Endothelial cell of umbilical vein (primary cell): ENCODE results near the gene NFS1. TPM values are rescaled to one million over a fixed set of nuclear protein-coding genes. Genes with fewer than 3 reads are reported as not detected.

ENCODE experiments used
- BruUV-seq: library from RNA; stranded (reverse); fragments of 400-500 nt; replicated peaks from 2 replicates; lab custom pipeline; 2021; lab: Mats Ljungman, UMichigan
- CTCF ChIA-PET: fragments of 300-600, 350-600 bp; sonication (Branson Sonifier 250); formaldehyde crosslinking; loops from one replicate; lab custom pipeline; 2021; ENCODE audit warnings: antibody characterized with exemption, inconsistent platforms; lab: Charles Lee
- POLR2A ChIA-PET: fragments of 300-600, 350-600 bp; sonication (Branson Sonifier 250); formaldehyde crosslinking; loops from one replicate; lab custom pipeline; 2021; ENCODE audit warnings: antibody characterized with exemption, inconsistent platforms; lab: Charles Lee
- DNase-seq: peaks from one replicate; pipeline ENCODE4 v3.0.0-alpha.2; 2011; ENCODE audit warnings: low read depth, low spot score
- FAIRE-seq: peaks from 2 replicates; lab custom pipeline; 2011; peaks lifted over from hg19 to GRCh38; lab: Jason Lieb, UNC
- H2AFZ ChIP-seq: 2 replicates; pipeline ENCODE4 v1.6.0; 2012; ENCODE audit warnings: low read depth, low read length, control low read depth, inconsistent platforms
- H3K27ac ChIP-seq: 2 replicates; pipeline ENCODE4 v1.5.1; 2011; ENCODE audit warnings: low read depth, mild to moderate bottlenecking, control low read depth, low read length, moderate library complexity; ENCODE audit not compliant: insufficient read depth
- H3K27me3 ChIP-seq, 2 experiments: 2 replicates each; pipeline versions ENCODE4 v1.6.0 to v1.6.1; 2011; ENCODE audit warnings: low read length in 2 of 2, mixed read lengths in 1 of 2; ENCODE audit not compliant: control insufficient read depth in 2 of 2, insufficient read depth in 2 of 2
- H3K36me3 ChIP-seq, 2 experiments: 2 replicates in 1 of 2; 3 replicates in 1 of 2; pipeline ENCODE4 v1.5.1; 2011; ENCODE audit warnings: low read length in 2 of 2, mild to moderate bottlenecking in 1 of 2, moderate library complexity in 1 of 2; ENCODE audit not compliant: control insufficient read depth in 2 of 2, insufficient read depth in 2 of 2; ENCODE audit errors: extremely low read depth in 1 of 2
- H3K4me1 ChIP-seq: 3 replicates; pipeline ENCODE4 v1.5.1; 2011; ENCODE audit warnings: mild to moderate bottlenecking, low read length; ENCODE audit not compliant: control insufficient read depth, insufficient read depth; ENCODE audit errors: extremely low read depth
- H3K4me2 ChIP-seq: 2 replicates; pipeline ENCODE4 v1.6.1; 2011; ENCODE audit warnings: low read length, control low read depth, mixed read lengths; ENCODE audit not compliant: insufficient read depth
- H3K4me3 ChIP-seq, 3 experiments: fragments of 200-600 bp in 1 of 3; sonication (generic), shearing (Covaris generic) in 1 of 3; replicated peaks in 1 of 3; 2 replicates each; pipeline ENCODE4 v1.5.1; 2011 to 2016; ENCODE audit warnings: control low read depth in 3 of 3, low read length in 3 of 3, mild to moderate bottlenecking in 2 of 3, inconsistent platforms in 1 of 3, low read depth in 1 of 3, moderate library complexity in 1 of 3; ENCODE audit not compliant: insufficient read depth in 1 of 3
- H3K79me2 ChIP-seq: 2 replicates; pipeline ENCODE4 v1.6.0; 2012; ENCODE audit warnings: low read length, inconsistent platforms; ENCODE audit not compliant: control insufficient read depth, insufficient read depth
- H3K9ac ChIP-seq: replicated peaks from 2 replicates; pipeline ENCODE3; 2011; ENCODE audit warnings: low read length, control low read depth; ENCODE audit not compliant: insufficient read depth; ENCODE audit errors: extremely low read depth
- H3K9me1 ChIP-seq: replicated peaks from 3 replicates; pipeline ENCODE4 v1.6.0; 2011; ENCODE audit warnings: mild to moderate bottlenecking, low read length; ENCODE audit not compliant: control insufficient read depth, insufficient read depth; ENCODE audit errors: extremely low read depth
- H3K9me3 ChIP-seq: replicated peaks from 2 replicates; pipeline ENCODE4 v1.5.1; 2012; ENCODE audit warnings: low read length, inconsistent platforms; ENCODE audit not compliant: control insufficient read depth, insufficient read depth
- H4K20me1 ChIP-seq: replicated peaks from 2 replicates; pipeline ENCODE3; 2011; ENCODE audit warnings: mild to moderate bottlenecking, low read length; ENCODE audit not compliant: control insufficient read depth, insufficient read depth; ENCODE audit errors: extremely low read depth
- EZH2 ChIP-seq: IDR thresholded peaks from 2 replicates; pipeline ENCODE4 v1.6.1; 2012; ENCODE audit warnings: borderline replicate concordance, low read depth, mild to moderate bottlenecking, moderate library complexity, low read length, inconsistent platforms; ENCODE audit not compliant: severe bottlenecking
- FOS ChIP-seq: IDR thresholded peaks from 2 replicates; pipeline ENCODE4 v1.6.1; 2011; ENCODE audit warnings: mild to moderate bottlenecking, low read length, moderate library complexity, borderline replicate concordance; ENCODE audit not compliant: insufficient read depth
- GATA2 ChIP-seq: IDR thresholded peaks from 2 replicates; pipeline ENCODE4 v1.7.0; 2011; ENCODE audit warnings: low read depth, mild to moderate bottlenecking, moderate library complexity, mixed read lengths, low read length; ENCODE audit not compliant: insufficient read length, insufficient read depth
- JUN ChIP-seq: IDR thresholded peaks from 2 replicates; pipeline ENCODE4 v1.6.1; 2011; ENCODE audit warnings: borderline replicate concordance, low read depth; ENCODE audit not compliant: insufficient read length, insufficient read depth
- MYC ChIP-seq: IDR thresholded peaks from one replicate; pipeline ENCODE4 v1.6.1; 2011; ENCODE audit warnings: mild to moderate bottlenecking, low read depth, low read length
- POLR2A ChIP-seq: IDR thresholded peaks from 2 replicates; pipeline ENCODE4 v1.6.1; 2012; ENCODE audit warnings: low read depth, mild to moderate bottlenecking, control low read depth, low read length
- POLR2AphosphoS5 ChIP-seq: IDR thresholded peaks from 2 replicates; pipeline ENCODE4 v1.6.1; 2012; ENCODE audit warnings: low read depth, mild to moderate bottlenecking, control low read depth, low read length, moderate library complexity; ENCODE audit not compliant: insufficient read depth
- dilution Hi-C: fragments of 300-500 bp; cut with MboI; formaldehyde crosslinking; loops from one replicate; pipeline ENCODE4 v1.15.0; 2019; ENCODE audit warnings: low sequenced_read_pairs; ENCODE audit not compliant: extremely low pct_ligation_motif_present
- intact Hi-C: fragments of 100-400 bp; cut with micrococcal nuclease; formaldehyde crosslinking; loops from one replicate; pipeline ENCODE4 v1.10.0; 2022
- polyA plus RNA-seq, 4 experiments: library from polyadenylated mRNA; depleted of rRNA in 3 of 4; stranded (reverse) in 3 of 4; unstranded in 1 of 4; fragments of >200 nt; gene quantifications; 2 replicates each; pipeline versions ENCODE4 v1.2.1 to v1.2.3, GENCODE V29; 2011 to 2012; ENCODE audit warnings: missing spikeins in 1 of 4
- total RNA-seq: library from RNA; stranded (reverse); gene quantifications from 2 replicates; pipeline ENCODE4 v1.2.3, GENCODE V29; 2021
- TF ChIP-seq, protein P1 (sequence below), 2 donors: IDR thresholded peaks; 1 replicate in 1 of 2; 2 replicates in 1 of 2; pipeline ENCODE4 v1.5.1; 2011; ENCODE audit warnings: low read length in 2 of 2, mild to moderate bottlenecking in 2 of 2, moderate library complexity in 2 of 2, control low read depth in 1 of 2, inconsistent platforms in 1 of 2, low read depth in 1 of 2; ENCODE audit not compliant: insufficient read depth in 1 of 2; ENCODE audit errors: extremely low read depth in 1 of 2
- TF ChIP-seq, protein P2 (sequence below): IDR thresholded peaks from 2 replicates; pipeline ENCODE4 v1.6.1; 2011; ENCODE audit not compliant: insufficient read depth, insufficient read length

NFS1 gene
- total and polyA plus RNA-seq, 2 donors (not counting 3 experiments of a cell fraction or from before 2014, with no cell fraction given) = 25.1 to 28.4 TPM

DNA sequence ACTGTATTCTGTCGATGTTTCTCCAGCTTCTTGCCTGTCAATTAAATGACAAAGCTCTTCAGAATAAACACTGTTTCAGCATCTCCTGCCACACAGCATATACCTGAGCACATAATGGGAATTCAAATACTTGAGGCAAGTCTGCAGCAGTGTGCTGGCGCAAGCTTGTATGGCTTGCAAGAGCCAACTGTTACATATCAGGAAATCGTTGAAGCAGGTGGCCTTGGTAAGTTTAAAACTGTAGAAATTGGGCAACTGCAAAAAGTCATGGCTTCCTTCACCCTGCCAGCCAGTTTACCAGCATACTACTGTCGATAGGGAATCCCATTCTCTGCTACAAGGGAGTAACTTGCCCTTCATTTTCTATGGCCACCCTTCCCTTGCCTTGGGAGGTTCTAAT lies 57.4 kb downstream of the NFS1 start:
- H3K9ac ChIP-seq = no peak overlapping the region
- H3K27me3 ChIP-seq = no peaks in the 10 kb centered on the region
- DNase-seq = no peak
- ChIA-PET POLR2A (no interaction called here), CTCF (no interaction called here)
- H4K20me1 ChIP-seq = peaks cover 3% of the 10 kb centered on the region
- H3K4me3 ChIP-seq = no peak overlapping the region
- TF ChIP-seq POLR2AphosphoS5 = no peak
- no peak for TF ChIP-seq POLR2A
- TF ChIP-seq, protein P1, sequence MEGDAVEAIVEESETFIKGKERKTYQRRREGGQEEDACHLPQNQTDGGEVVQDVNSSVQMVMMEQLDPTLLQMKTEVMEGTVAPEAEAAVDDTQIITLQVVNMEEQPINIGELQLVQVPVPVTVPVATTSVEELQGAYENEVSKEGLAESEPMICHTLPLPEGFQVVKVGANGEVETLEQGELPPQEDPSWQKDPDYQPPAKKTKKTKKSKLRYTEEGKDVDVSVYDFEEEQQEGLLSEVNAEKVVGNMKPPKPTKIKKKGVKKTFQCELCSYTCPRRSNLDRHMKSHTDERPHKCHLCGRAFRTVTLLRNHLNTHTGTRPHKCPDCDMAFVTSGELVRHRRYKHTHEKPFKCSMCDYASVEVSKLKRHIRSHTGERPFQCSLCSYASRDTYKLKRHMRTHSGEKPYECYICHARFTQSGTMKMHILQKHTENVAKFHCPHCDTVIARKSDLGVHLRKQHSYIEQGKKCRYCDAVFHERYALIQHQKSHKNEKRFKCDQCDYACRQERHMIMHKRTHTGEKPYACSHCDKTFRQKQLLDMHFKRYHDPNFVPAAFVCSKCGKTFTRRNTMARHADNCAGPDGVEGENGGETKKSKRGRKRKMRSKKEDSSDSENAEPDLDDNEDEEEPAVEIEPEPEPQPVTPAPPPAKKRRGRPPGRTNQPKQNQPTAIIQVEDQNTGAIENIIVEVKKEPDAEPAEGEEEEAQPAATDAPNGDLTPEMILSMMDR (IDR thresholded peaks at IDR 0.05; ENCODE audit: extremely low read depth in 1 of 2, insufficient read depth in 1 of 2, low read depth in 1 of 2, low read length in 2 of 2) = no peak
- TF ChIP-seq EZH2 = no peak
- no peak for TF ChIP-seq FOS
- no peak for TF ChIP-seq MYC
- TF ChIP-seq GATA2 = no peak
- TF ChIP-seq, protein P2, sequence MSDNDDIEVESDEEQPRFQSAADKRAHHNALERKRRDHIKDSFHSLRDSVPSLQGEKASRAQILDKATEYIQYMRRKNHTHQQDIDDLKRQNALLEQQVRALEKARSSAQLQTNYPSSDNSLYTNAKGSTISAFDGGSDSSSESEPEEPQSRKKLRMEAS = no peak
- no peak for TF ChIP-seq JUN
- intact Hi-C loops (no loop called here), dilution Hi-C loops (no loop called here)
- H3K36me3 ChIP-seq = no peaks in the 10 kb centered on the region
- no TSS peak for BruUV-seq
- no peak for FAIRE-seq
- H3K79me2 ChIP-seq = peaks cover 58% of the 10 kb centered on the region
- H3K4me1 ChIP-seq = no peaks in the 10 kb centered on the region
- H3K9me1 ChIP-seq = no peaks in the 10 kb centered on the region
- H3K27ac ChIP-seq = no peak overlapping the region
- H2AFZ ChIP-seq = no peak overlapping the region
- no peak overlapping the region for H3K4me2 ChIP-seq
- H3K9me3 ChIP-seq = no peaks in the 10 kb centered on the region
